SJSA1 (cell line): ENCODE data around the gene MID2. TPM values are rescaled to one million over a fixed set of nuclear protein-coding genes. Genes with fewer than 3 reads are reported as not detected.
"Not testable (repeated sequence)": the region's sequence is repeated elsewhere in the genome, so short reads cannot be mapped to it uniquely, and the experiment has no call there.

Experiments
- DNase-seq, 2 experiments: peaks; one replicate each; pipeline ENCODE4 v3.0.0-alpha.2; 2015 to 2020; ENCODE audit warnings: low spot score in 2 of 2, low read depth in 1 of 2
- H3K27ac ChIP-seq: fragments of 250-450 bp; sonication (Bioruptor Pico); 2 replicates; pipeline ENCODE4 v1.5.1; 2020; ENCODE audit warnings: mild to moderate bottlenecking, moderate library complexity
- H3K27me3 ChIP-seq: fragments of 250-450 bp; sonication (Bioruptor Pico); replicated peaks from 2 replicates; pipeline ENCODE4 v1.5.1; 2020; ENCODE audit warnings: mild to moderate bottlenecking, moderate library complexity
- H3K36me3 ChIP-seq: fragments of 250-450 bp; sonication (Bioruptor Pico); 2 replicates; pipeline ENCODE4 v1.5.1; 2020; ENCODE audit warnings: mild to moderate bottlenecking
- H3K4me1 ChIP-seq: fragments of 250-450 bp; sonication (Bioruptor Pico); replicated peaks from 2 replicates; pipeline ENCODE4 v1.6.1; 2021; ENCODE audit warnings: mild to moderate bottlenecking
- H3K4me3 ChIP-seq: fragments of 250-450 bp; sonication (Bioruptor Pico); 2 replicates; pipeline ENCODE4 v1.5.1; 2020; ENCODE audit warnings: mild to moderate bottlenecking
- H3K9me3 ChIP-seq: fragments of 250-450 bp; sonication (Bioruptor Pico); replicated peaks from 2 replicates; pipeline ENCODE4 v1.5.1; 2020; ENCODE audit warnings: mild to moderate bottlenecking
- total RNA-seq: library from RNA; depleted of rRNA; stranded (reverse); fragments of >200 nt; shearing (Covaris generic); gene quantifications from 2 replicates; pipeline ENCODE4 v1.2.3, GENCODE V29; 2014; rRNA removed

MID2 gene
- total RNA-seq, 1 experiment from 2014 or later, result 11.6 TPM

DNA sequence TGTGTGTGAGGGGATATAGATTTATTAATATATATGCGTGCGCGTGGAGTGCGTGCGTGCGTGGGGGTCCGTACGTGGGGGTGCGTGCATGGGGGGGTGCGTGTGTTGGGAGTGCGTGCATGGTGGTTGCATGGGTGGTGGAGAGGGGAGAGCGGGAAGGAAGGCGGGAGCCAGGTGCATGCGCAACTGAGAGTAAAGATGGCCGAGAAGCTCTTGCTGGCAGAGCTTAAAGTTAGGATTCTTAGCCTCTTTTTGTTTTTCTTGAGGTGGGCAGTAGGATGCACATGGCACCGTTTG lies 110.7 kb downstream of the MID2 start:
- Histone ChIP-seq H3K4me3 (peak overlapping the region; percentile 45), H3K27ac (no peak overlapping the region), H3K9me3 (no peaks in the 10 kb centered on the region), H3K4me1 (peaks cover 21% of the 10 kb centered on the region), H3K36me3 (peaks cover 3% of the 10 kb centered on the region; the same call in 1 of the 2 replicates), H3K27me3 (no peaks in the 10 kb centered on the region)
- DNase-seq, result no peak

DNA sequence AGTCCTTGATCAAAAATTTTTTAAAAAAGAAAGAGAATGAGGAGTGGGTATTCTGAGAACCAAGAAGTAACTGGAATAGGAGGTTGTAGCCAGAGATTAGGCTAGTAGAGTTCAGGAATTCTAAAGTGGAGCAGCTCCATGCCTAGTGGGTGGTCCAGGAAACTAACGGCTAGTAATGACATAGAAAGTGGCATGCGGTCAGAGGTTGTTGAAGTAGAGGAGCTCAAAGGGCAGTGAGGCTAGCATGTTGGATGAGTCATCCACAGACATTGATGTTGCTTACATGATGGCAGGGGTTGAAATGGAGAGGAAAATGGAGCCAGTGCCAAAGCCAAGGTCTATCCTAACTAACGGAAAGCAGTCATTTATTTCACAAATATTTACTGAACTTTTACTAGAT lies 114.4 kb downstream of the MID2 start:
- H3K4me1 ChIP-seq, result peaks cover 21% of the 10 kb centered on the region
- peak; percentile 64 to 77 for DNase-seq
- H3K27ac ChIP-seq, result peak overlapping the region; percentile 52
- H3K36me3 ChIP-seq, result peaks cover 3% of the 10 kb centered on the region; the same call in 1 of the 2 replicates
- no peaks in the 10 kb centered on the region for H3K9me3 ChIP-seq
- no peak overlapping the region for H3K4me3 ChIP-seq
- no peaks in the 10 kb centered on the region for H3K27me3 ChIP-seq

DNA sequence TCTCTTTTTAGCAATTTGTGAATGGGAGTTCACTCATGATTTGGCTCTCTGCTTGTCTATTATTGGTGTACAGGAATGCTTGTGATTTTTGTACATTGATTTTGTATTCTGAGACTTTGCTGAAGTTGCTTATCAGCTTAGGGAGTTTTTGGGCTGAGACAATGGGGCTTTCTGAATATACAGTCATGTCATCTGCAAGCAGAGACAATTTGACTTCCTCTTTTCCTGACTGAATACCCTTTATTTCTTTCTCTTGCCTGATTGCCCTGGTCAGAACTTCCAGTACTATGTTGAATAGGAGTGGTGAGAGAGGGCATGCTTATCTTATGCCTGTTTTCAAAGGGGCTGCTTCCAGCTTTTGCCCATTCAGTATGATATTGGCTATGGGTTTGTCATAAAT lies 129.7 kb downstream of the MID2 start:
- not testable (repeated sequence) for H3K27ac ChIP-seq, H3K9me3 ChIP-seq, H3K4me3 ChIP-seq, H3K36me3 ChIP-seq, H3K4me1 ChIP-seq, H3K27me3 ChIP-seq, DNase-seq

DNA sequence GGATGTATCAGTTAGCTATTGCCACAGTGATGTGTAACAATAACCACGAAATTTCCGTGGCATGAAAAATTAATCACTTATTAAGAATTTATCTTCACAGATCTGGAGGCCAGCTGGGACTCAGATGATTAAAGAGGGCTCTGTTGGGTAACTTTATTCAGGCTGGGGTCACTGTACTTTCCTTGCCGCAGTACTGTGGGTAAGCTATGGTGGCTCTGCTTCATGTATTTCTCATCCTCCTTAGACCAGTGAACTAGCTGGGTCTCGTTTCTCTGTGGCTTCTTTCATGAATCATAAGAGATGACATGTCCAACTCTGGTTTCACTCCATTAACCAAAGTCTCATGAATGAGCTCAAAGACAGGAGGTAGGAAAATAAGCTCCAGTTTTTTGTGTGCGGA lies 143.0 kb downstream of the MID2 start:
- no peak overlapping the region for H3K4me3 ChIP-seq
- H3K36me3 ChIP-seq, result no peaks in the 10 kb centered on the region
- no peaks in the 10 kb centered on the region for H3K27me3 ChIP-seq
- H3K9me3 ChIP-seq, result no peaks in the 10 kb centered on the region
- H3K4me1 ChIP-seq, result no peaks in the 10 kb centered on the region
- H3K27ac ChIP-seq, result no peak overlapping the region
- DNase-seq, result no peak

DNA sequence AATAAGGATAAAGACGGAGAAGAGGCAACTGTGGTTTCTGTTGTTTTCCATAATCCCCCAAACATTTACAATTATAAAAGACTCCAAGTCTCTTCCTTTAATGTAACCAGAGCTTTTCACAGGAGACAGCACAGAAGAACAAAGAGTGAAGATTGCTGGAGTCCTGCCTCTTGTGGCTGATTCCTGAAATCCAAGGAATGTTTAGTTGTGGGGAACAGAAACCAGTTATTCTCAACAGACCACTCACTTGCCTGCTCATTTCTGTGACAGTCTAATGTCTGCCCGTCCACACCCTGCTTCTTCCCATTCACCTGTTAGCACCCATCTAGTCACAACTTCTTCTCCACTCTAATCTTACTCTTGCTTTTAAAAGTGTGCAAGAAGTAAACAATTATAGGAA lies 144.4 kb downstream of the MID2 start:
- no peaks in the 10 kb centered on the region for H3K9me3 ChIP-seq
- H3K4me3 ChIP-seq, result no peak overlapping the region
- no peak for DNase-seq
- no peak overlapping the region for H3K27ac ChIP-seq
- H3K36me3 ChIP-seq, result no peaks in the 10 kb centered on the region
- H3K27me3 ChIP-seq, result no peaks in the 10 kb centered on the region
- H3K4me1 ChIP-seq, result no peaks in the 10 kb centered on the region

DNA sequence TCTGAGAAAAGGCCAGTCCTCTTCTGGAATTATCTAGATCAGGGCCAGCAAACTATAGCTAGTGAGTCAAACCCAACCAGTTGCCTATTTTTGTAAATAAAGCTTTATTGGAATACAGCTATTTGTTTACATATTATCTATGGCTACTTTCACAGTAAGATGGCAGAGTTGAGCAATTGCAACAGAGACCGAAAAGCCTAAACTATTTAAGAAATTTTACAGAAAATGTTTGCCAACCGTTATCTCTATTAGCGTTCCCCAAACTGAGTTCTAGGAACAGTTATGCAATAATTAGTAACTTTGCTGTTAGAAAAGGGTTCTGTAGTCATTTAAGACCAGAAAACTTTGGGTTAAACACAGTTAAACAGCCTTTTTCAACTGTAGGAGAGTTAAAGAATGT lies 146.0 kb downstream of the MID2 start:
- no peak overlapping the region for H3K27ac ChIP-seq
- no peak overlapping the region for H3K4me3 ChIP-seq
- no peaks in the 10 kb centered on the region for H3K9me3 ChIP-seq
- no peaks in the 10 kb centered on the region for H3K4me1 ChIP-seq
- no peak for DNase-seq
- H3K27me3 ChIP-seq, result no peaks in the 10 kb centered on the region
- H3K36me3 ChIP-seq, result no peaks in the 10 kb centered on the region

Other genes starting within 250 kb of the MID2 start
- 72.0 and 117 TPM in 2 replicates for gene PRPS1, start 197.4 kb upstream of the MID2 start, total RNA-seq
- gene TSC22D3, start 50.1 kb upstream of the MID2 start, total RNA-seq, result 20.0 and 28.1 TPM in 2 replicates
- gene NCBP2L, start 48.1 kb upstream of the MID2 start, total RNA-seq, result not detected in 2 replicates
- not detected in 2 replicates for gene TEX13B, start 156.5 kb downstream of the MID2 start, total RNA-seq
- gene VSIG1, start 219.2 kb downstream of the MID2 start, total RNA-seq, result 0.22 and 0.37 TPM in 2 replicates